Stimulated activated CD4-positive, alpha-beta T cell treated with anti-CD3 and anti-CD28 coated beads, Interleukin-2, amount 100 ng/mL, for 24 hours (primary cell): ENCODE results near the gene SLC29A3.

ENCODE experiments used
- DNase-seq, 2 donors: peaks; one replicate each; pipeline ENCODE4 v3.0.0-alpha.2; 2020

The SLC29A3 gene

GRCh38 chr10:71374481-71375233 lies 55.6 kb downstream of the SLC29A3 start:
- DNase-seq = no peak

- no peak for DNase-seq
Measured at GRCh38 chr10:71375952-71376351, 56.9 kb downstream of the SLC29A3 start.

- DNase-seq = no peak
Measured at GRCh38 chr10:71378336-71379117, 59.5 kb downstream of the SLC29A3 start.

- no peak for DNase-seq
Measured at GRCh38 chr10:71379118-71379766, 60.2 kb downstream of the SLC29A3 start.

- DNase-seq = no peak
Measured at GRCh38 chr10:71380841-71381240, 61.8 kb downstream of the SLC29A3 start.

GRCh38 chr10:71381611-71382010 lies 62.6 kb downstream of the SLC29A3 start:
- no peak for DNase-seq

- no peak for DNase-seq
Measured at GRCh38 chr10:71382028-71382427, 63.0 kb downstream of the SLC29A3 start.

GRCh38 chr10:71382757-71383156 lies 63.7 kb downstream of the SLC29A3 start:
- DNase-seq = no peak

GRCh38 chr10:71383972-71384687 lies 65.1 kb downstream of the SLC29A3 start:
- peak; percentile 83 to 86 for DNase-seq

GRCh38 chr10:71388171-71388570 lies 69.1 kb downstream of the SLC29A3 start:
- DNase-seq = no peak

- no peak for DNase-seq
Measured at GRCh38 chr10:71388583-71389310, 69.7 kb downstream of the SLC29A3 start.

- DNase-seq = no peak
Measured at GRCh38 chr10:71389768-71390460, 70.9 kb downstream of the SLC29A3 start.

- DNase-seq = no peak
Measured at GRCh38 chr10:71390461-71390835, 71.4 kb downstream of the SLC29A3 start.

GRCh38 chr10:71390921-71391690 lies 72.0 kb downstream of the SLC29A3 start:
- no peak for DNase-seq

- DNase-seq = no peak
Measured at GRCh38 chr10:71391701-71392100, 72.6 kb downstream of the SLC29A3 start.

GRCh38 chr10:71392292-71392691 lies 73.2 kb downstream of the SLC29A3 start:
- DNase-seq = peak in 1 of 2 donors; percentile 6

- no peak for DNase-seq
Measured at GRCh38 chr10:71392791-71393781, 74.0 kb downstream of the SLC29A3 start.

- DNase-seq = peak in 1 of 2 donors; percentile 11
Measured at GRCh38 chr10:71393841-71394475, 74.9 kb downstream of the SLC29A3 start.

- DNase-seq = no peak
Measured at GRCh38 chr10:71394926-71395562, 76.0 kb downstream of the SLC29A3 start.
